H1 (cell line): Measurements from ENCODE around the gene DPRX. TPM values are rescaled to one million over a fixed set of nuclear protein-coding genes. Genes with fewer than 3 reads are reported as not detected.

ENCODE experiments used
- CTCF ChIA-PET: fragments of 300-600 bp; sonication (Branson Sonifier 250); formaldehyde crosslinking; loops from one replicate; lab custom pipeline; 2021; ENCODE audit not compliant: partially characterized antibody; lab: Charles Lee
- POLR2A ChIA-PET: fragments of 300-600 bp; sonication (Branson Sonifier 250); formaldehyde crosslinking; loops from one replicate; lab custom pipeline; 2021; ENCODE audit warnings: inconsistent platforms; ENCODE audit not compliant: partially characterized antibody; lab: Charles Lee
- DNase-seq, 2 experiments: peaks; one replicate each; pipeline versions ENCODE4 v3.0.0 to v3.0.0-alpha.2; 2010 to 2022; ENCODE audit warnings: low spot score in 2 of 2, low read depth in 1 of 2, mixed read lengths in 1 of 2
- FAIRE-seq: peaks from 2 replicates; lab custom pipeline; 2011; peaks lifted over from hg19 to GRCh38; lab: Jason Lieb, UNC
- H2AFZ ChIP-seq: 2 replicates; pipeline ENCODE4 v1.8.1; 2012; ENCODE audit warnings: low read length, inconsistent platforms
- H2AK5ac ChIP-seq: 2 replicates; pipeline ENCODE4 v1.6.1; 2013; ENCODE audit warnings: low read depth, low read length
- H2BK120ac ChIP-seq: replicated peaks from 2 replicates; pipeline ENCODE3; 2013; ENCODE audit warnings: low read depth, low read length, inconsistent platforms
- H2BK12ac ChIP-seq: 2 replicates; pipeline ENCODE4 v1.6.1; 2013; ENCODE audit warnings: low read depth, low read length
- H2BK15ac ChIP-seq: 2 replicates; pipeline ENCODE4 v1.6.1; 2013; ENCODE audit warnings: low read length
- H2BK20ac ChIP-seq: 2 replicates; pipeline ENCODE4 v1.6.1; 2013; ENCODE audit warnings: low read length
- H2BK5ac ChIP-seq: 2 replicates; pipeline ENCODE4 v1.6.1; 2013; ENCODE audit warnings: low read depth, low read length
- H3K14ac ChIP-seq: 2 replicates; pipeline ENCODE4 v1.6.1; 2013; ENCODE audit warnings: inconsistent platforms; ENCODE audit not compliant: insufficient read length
- H3K18ac ChIP-seq: 2 replicates; pipeline ENCODE4 v1.6.1; 2013; ENCODE audit warnings: low read length; ENCODE audit errors: extremely low read depth
- H3K23ac ChIP-seq: 2 replicates; pipeline ENCODE4 v1.6.1; 2013; ENCODE audit warnings: inconsistent platforms; ENCODE audit not compliant: insufficient read length
- H3K23me2 ChIP-seq: 2 replicates; pipeline ENCODE4 v1.6.1; 2013; ENCODE audit warnings: low read depth, low read length
- H3K27ac ChIP-seq: 2 replicates; pipeline ENCODE4 v1.6.1; 2011; ENCODE audit warnings: low read depth, low read length, inconsistent platforms
- H3K27me3 ChIP-seq, 4 experiments: replicated peaks in 1 of 4; 1 replicate in 1 of 4; 2 replicates in 3 of 4; pipeline versions ENCODE4 v1.6.1 to v1.8.1; 2011 to 2013; ENCODE audit warnings: low read length in 3 of 4, mild to moderate bottlenecking in 3 of 4, inconsistent platforms in 2 of 4, mixed read lengths in 2 of 4, moderate library complexity in 1 of 4; ENCODE audit not compliant: control insufficient read depth in 3 of 4, insufficient read depth in 3 of 4; ENCODE audit errors: extremely low read depth in 1 of 4
- H3K36me3 ChIP-seq, 4 experiments: 2 replicates each; pipeline versions ENCODE4 v1.6.1 to v1.8.1; 2011 to 2013; ENCODE audit warnings: mild to moderate bottlenecking in 4 of 4, low read length in 3 of 4, moderate library complexity in 2 of 4, control low read depth in 1 of 4, inconsistent platforms in 1 of 4; ENCODE audit not compliant: insufficient read depth in 4 of 4, control insufficient read depth in 2 of 4
- H3K4ac ChIP-seq: replicated peaks from 2 replicates; pipeline ENCODE3; 2013; ENCODE audit warnings: low read length, low read depth, mixed read lengths, inconsistent platforms; ENCODE audit not compliant: insufficient read length
- H3K4me1 ChIP-seq, 4 experiments: replicated peaks in 1 of 4; 1 replicate in 1 of 4; 2 replicates in 3 of 4; pipeline versions ENCODE4 v1.6.1 to v1.8.1; 2011 to 2013; ENCODE audit warnings: low read length in 3 of 4, inconsistent platforms in 2 of 4, mixed read lengths in 1 of 4; ENCODE audit not compliant: insufficient read depth in 4 of 4, control insufficient read depth in 3 of 4
- H3K4me2 ChIP-seq, 2 experiments: 2 replicates each; pipeline versions ENCODE4 v1.6.1 to v1.8.1; 2011 to 2013; ENCODE audit warnings: low read depth in 2 of 2, low read length in 2 of 2, control low read depth in 1 of 2, inconsistent platforms in 1 of 2, mild to moderate bottlenecking in 1 of 2; ENCODE audit not compliant: insufficient read depth in 1 of 2
- H3K4me3 ChIP-seq, 4 experiments: fragments of 200-600, 300-600 bp in 1 of 4; sonication (generic), shearing (Covaris generic), sonication (Bioruptor Twin) in 1 of 4; 2 replicates each; pipeline versions ENCODE4 v1.5.1 to v1.8.1; 2011 to 2016; ENCODE audit warnings: low read length in 4 of 4, low read depth in 3 of 4, control low read depth in 2 of 4, inconsistent platforms in 2 of 4, mild to moderate bottlenecking in 2 of 4, mixed read lengths in 1 of 4, moderate library complexity in 1 of 4; ENCODE audit not compliant: insufficient read depth in 2 of 4; ENCODE audit errors: extremely low read depth in 1 of 4
- H3K56ac ChIP-seq: replicated peaks from 2 replicates; pipeline ENCODE3; 2013; ENCODE audit warnings: low read depth, mild to moderate bottlenecking, mixed read lengths, low read length, inconsistent platforms; ENCODE audit not compliant: insufficient read length
- H3K79me1 ChIP-seq: 2 replicates; pipeline ENCODE4 v1.6.1; 2013; ENCODE audit warnings: low read depth, low read length, control low read depth
- H3K79me2 ChIP-seq, 2 experiments: 2 replicates each; pipeline versions ENCODE4 v1.6.1 to v1.8.1; 2012 to 2013; ENCODE audit warnings: low read length in 2 of 2, mild to moderate bottlenecking in 2 of 2, inconsistent platforms in 1 of 2; ENCODE audit not compliant: insufficient read depth in 2 of 2, control insufficient read depth in 1 of 2
- H3K9ac ChIP-seq, 4 experiments: replicated peaks in 1 of 4; 1 replicate in 1 of 4; 2 replicates in 3 of 4; pipeline versions ENCODE4 v1.6.1 to v1.8.1; 2011 to 2013; ENCODE audit warnings: low read depth in 3 of 4, low read length in 3 of 4, control low read depth in 2 of 4, mild to moderate bottlenecking in 2 of 4, moderate library complexity in 2 of 4, inconsistent platforms in 1 of 4; ENCODE audit errors: extremely low read depth in 1 of 4
- H3K9me3 ChIP-seq, 2 experiments: 2 replicates each; pipeline versions ENCODE4 v1.6.1 to v1.8.1; 2012 to 2013; ENCODE audit warnings: mild to moderate bottlenecking in 2 of 2, moderate library complexity in 2 of 2, control low read depth in 1 of 2, inconsistent platforms in 1 of 2, low read depth in 1 of 2, low read length in 1 of 2, mixed read lengths in 1 of 2; ENCODE audit not compliant: insufficient read depth in 2 of 2
- H4K20me1 ChIP-seq, 2 experiments: replicated peaks in 1 of 2; 2 replicates each; pipeline versions ENCODE3 to v1.8.1; 2011 to 2013; ENCODE audit warnings: inconsistent platforms in 2 of 2, low read length in 2 of 2, mild to moderate bottlenecking in 1 of 2; ENCODE audit not compliant: insufficient read depth in 2 of 2, control insufficient read depth in 1 of 2
- H4K5ac ChIP-seq: 2 replicates; pipeline ENCODE4 v1.6.1; 2013; ENCODE audit warnings: low read length, low read depth, mixed read lengths, inconsistent platforms; ENCODE audit not compliant: insufficient read length
- H4K8ac ChIP-seq: 2 replicates; pipeline ENCODE4 v1.8.0; 2013; ENCODE audit warnings: mild to moderate bottlenecking, moderate library complexity, low read length, inconsistent platforms; ENCODE audit not compliant: insufficient read depth; ENCODE audit errors: extremely low read depth
- H4K91ac ChIP-seq: replicated peaks from 2 replicates; pipeline ENCODE3; 2013; ENCODE audit warnings: low read length, mixed read lengths, inconsistent platforms; ENCODE audit not compliant: insufficient read length
- ATF2 ChIP-seq: IDR thresholded peaks from 2 replicates; pipeline ENCODE4 v1.6.1; 2012; ENCODE audit warnings: low read length, inconsistent platforms
- CBX5 ChIP-seq: fragments of 300-800, 300-1000 bp; sonication (generic); IDR thresholded peaks from 2 replicates; pipeline ENCODE4 v1.7.1; 2016; ENCODE audit warnings: antibody characterized with exemption, low read length, low read depth
- EZH2 ChIP-seq: fragments of 200-600 bp; sonication (generic); IDR thresholded peaks from 2 replicates; pipeline ENCODE4 v1.7.1; 2012; ENCODE audit warnings: low read depth, mild to moderate bottlenecking, moderate library complexity, low read length, inconsistent platforms; ENCODE audit not compliant: severe bottlenecking
- GABPA ChIP-seq: IDR thresholded peaks from 2 replicates; pipeline ENCODE4 v1.6.1; 2011; ENCODE audit warnings: mild to moderate bottlenecking, low read length, moderate library complexity, borderline replicate concordance; ENCODE audit not compliant: insufficient read depth
- GTF2F1 ChIP-seq: IDR thresholded peaks from 2 replicates; pipeline ENCODE4 v1.6.1; 2012; ENCODE audit warnings: low read depth, low read length, improper control_type of control experiment, borderline replicate concordance
- POLR2A ChIP-seq, 2 experiments: IDR thresholded peaks; 1 replicate in 1 of 2; 2 replicates in 1 of 2; pipeline ENCODE4 v1.6.1; 2011; ENCODE audit warnings: low read depth in 2 of 2, low read length in 2 of 2, mild to moderate bottlenecking in 2 of 2; ENCODE audit errors: control extremely low read depth in 1 of 2
- RFX5 ChIP-seq: IDR thresholded peaks from 2 replicates; pipeline ENCODE4 v1.6.1; 2011; ENCODE audit warnings: low read depth, low read length, improper control_type of control experiment, borderline replicate concordance
- SIX5 ChIP-seq: IDR thresholded peaks from 2 replicates; pipeline ENCODE4 v1.6.1; 2011; ENCODE audit warnings: mild to moderate bottlenecking, low read depth, low read length
- SP4 ChIP-seq: IDR thresholded peaks from 2 replicates; pipeline ENCODE4 v1.6.1; 2012; ENCODE audit warnings: low read length, inconsistent platforms
- TBP ChIP-seq: IDR thresholded peaks from 2 replicates; pipeline ENCODE4 v1.6.1; 2011; ENCODE audit warnings: low read depth, low read length, improper control_type of control experiment
- TCF12 ChIP-seq: IDR thresholded peaks from 2 replicates; pipeline ENCODE4 v1.6.1; 2011; ENCODE audit warnings: low read depth, mild to moderate bottlenecking, low read length
- TEAD4 ChIP-seq: IDR thresholded peaks from 2 replicates; pipeline ENCODE4 v1.6.1; 2012; ENCODE audit warnings: low read depth, low read length, inconsistent platforms, mixed read lengths
- YY1 ChIP-seq: IDR thresholded peaks from 2 replicates; pipeline ENCODE4 v1.6.1; 2011; ENCODE audit warnings: low read depth, mild to moderate bottlenecking, low read length
- WGBS, 2 experiments: shearing (Covaris generic) in 1 of 2; methylation state at CpG; one replicate each; pipeline versions ENCODE4 v1.1.6 to v1.1.7; 2013 to 2015; ENCODE audit warnings: low lambda C conversion rate in 2 of 2, mixed read lengths in 2 of 2, inconsistent platforms in 1 of 2, low coverage in 1 of 2, missing lambda C conversion rate in 1 of 2; ENCODE audit not compliant: insufficient replicate concordance in 2 of 2, insufficient coverage in 1 of 2, insufficient read length in 1 of 2; ENCODE audit errors: extremely low coverage in 1 of 2, missing lambda C conversion rate in 1 of 2; 5-methylcytosine and 5-hydroxymethylcytosine counted together
- polyA plus RNA-seq, 7 experiments: library from polyadenylated mRNA; depleted of rRNA in 3 of 7; stranded (reverse) in 5 of 7; unstranded in 2 of 7; fragments of >200 nt in 5 of 7; fragments of 200-250 nt in 2 of 7; gene quantifications; 1 replicate in 5 of 7; 2 replicates in 1 of 7; 4 replicates in 1 of 7; pipeline versions ENCODE4 v1.2.1 to v1.2.3, GENCODE V29; 2011 to 2013; ENCODE audit warnings: missing spikeins in 2 of 7, mixed read lengths in 2 of 7
- total RNA-seq: library from RNA; stranded (reverse); fragmentation: NEBNext Ultra II Directional; extraction: Animal tissue kit (Norgen Biotek cat#: 25700); gene quantifications from 2 replicates; pipeline ENCODE4 v1.2.1, GENCODE V29; 2021

Gene DPRX
- total and polyA plus RNA-seq, 2 of the 8 experiments (the other 6 are each of a cell fraction or from before 2014, with no cell fraction given), result not detected

GRCh38 chr19:53597023-53597422 lies 34.8 kb upstream of the DPRX start:
- Histone ChIP-seq H2AFZ (no peak overlapping the region), H4K91ac (no peak overlapping the region), H3K9me3 (no peaks in the 10 kb centered on the region), H4K5ac (peak overlapping the region; percentile 44), H3K23ac (no peak overlapping the region), H3K4me2 (no peak overlapping the region), H2AK5ac (no peak overlapping the region), H2BK20ac (peak overlapping the region; percentile 43; the same call in 1 of the 2 replicates), H3K23me2 (no peaks in the 10 kb centered on the region), H3K79me2 (no peaks in the 10 kb centered on the region), H3K79me1 (no peaks in the 10 kb centered on the region), H3K4me1 (peaks cover 4 to 28% (median 20%) of the 10 kb centered on the region in 4 experiments), H2BK15ac (no peak overlapping the region), H3K27me3 (no peaks in the 10 kb centered on the region), H3K9ac (no peak overlapping the region), H2BK5ac (peak overlapping the region; percentile 90; the same call in 1 of the 2 replicates), H3K56ac (no peak overlapping the region), H3K4ac (no peak overlapping the region), H3K14ac (no peak overlapping the region), H3K27ac (peak overlapping the region; percentile 47; the same call in 1 of the 2 replicates), H4K8ac (no peak overlapping the region), H3K18ac (no peak overlapping the region; the same call in 1 of the 2 replicates), H2BK12ac (0 out of 2 replicates have a peak overlapping the region, but pooled peaks have one; percentile 27), H3K4me3 (no peak overlapping the region), H3K36me3 (no peaks in the 10 kb centered on the region), H2BK120ac (no peak overlapping the region), H4K20me1 (no peaks in the 10 kb centered on the region)
- DNase-seq (no peak), FAIRE-seq (no peak)
- POLR2A ChIA-PET, result interaction anchor here (1.3 to 2.9 kb wide), 4 partner anchors 12 to 172 kb away, joined by 4 to 14 read pairs (median 8); no protein-coding TSS in a partner anchor
- CTCF ChIA-PET, result interaction anchor here (0.6 to 6.1 kb wide), 4 partner anchors 33 to 149 kb away, joined by 3 to 52 read pairs (median 3); no protein-coding TSS in a partner anchor
- WGBS, 2 experiments, result 84% methylated on average over 12 of the region's 12 CpGs; no CpG with 5 or more reads in 1 of the 2 experiments
- TF ChIP-seq RFX5 (no peak), SIX5 (no peak), GABPA (no peak), YY1 (no peak), TCF12 (no peak), ATF2 (no peak), GTF2F1 (no peak), EZH2 (no peak), POLR2A (IDR thresholded peaks at IDR 0.05; ENCODE audit: control extremely low read depth in 1 of 2, low read depth in 2 of 2, low read length in 2 of 2) (no peak), TBP (no peak), SP4 (no peak), TEAD4 (no peak), CBX5 (no peak)
